ENCODE results near the gene OR51B5.
"Not testable (repeated sequence)": the region's sequence is repeated elsewhere in the genome, so short reads cannot be mapped to it uniquely, and the experiment has no call there.

OR51B5 gene

GRCh38 chr11:5324197-5324596, 19.1 kb downstream of the OR51B5 start, which contains the start of gene OR51B2:
OR51B2 (minus strand) TSS chr11:5324297; CDS start chr11:5324297, 0 bp downstream.
- Histone ChIP-seq H3K9me3 (ENCODE audit: insufficient read depth, low read depth, low read length) (no peaks in the 10 kb centered on the region), H3K9ac (ENCODE audit: low read depth, low read length) (no peak within 1 kb of the TSS), H3K4me3 (ENCODE audit: low read length) (no peak within 1 kb of the TSS), H3K4me1 (ENCODE audit: insufficient read depth, low read length) (no peaks in the 10 kb centered on the region), H3K27me3 (ENCODE audit: insufficient read depth, low read length) (no peaks in the 10 kb centered on the region), H3K27ac (ENCODE audit: low read depth, low read length) (no peak within 1 kb of the TSS), H3K36me3 (ENCODE audit: insufficient read depth, low read length) (no peaks in the 10 kb centered on the region)
- WGBS, result 98% methylated on average over 1 of the region's 3 CpGs

- H3K9ac ChIP-seq (ENCODE audit: low read depth, low read length), result no peak overlapping the region
- no peaks in the 10 kb centered on the region for H3K36me3 ChIP-seq (ENCODE audit: insufficient read depth, low read length)
- H3K4me1 ChIP-seq (ENCODE audit: insufficient read depth, low read length), result no peaks in the 10 kb centered on the region
- no peaks in the 10 kb centered on the region for H3K9me3 ChIP-seq (ENCODE audit: insufficient read depth, low read depth, low read length)
- WGBS, result 94% methylated on average over 4 of the region's 5 CpGs
- H3K27me3 ChIP-seq (ENCODE audit: insufficient read depth, low read length), result no peaks in the 10 kb centered on the region
- no peak overlapping the region for H3K4me3 ChIP-seq (ENCODE audit: low read length)
- no peak overlapping the region for H3K27ac ChIP-seq (ENCODE audit: low read depth, low read length)
Observed at GRCh38 chr11:5317292-5317691, 26.0 kb downstream of the OR51B5 start.

GRCh38 chr11:5313326-5314023, 29.8 kb downstream of the OR51B5 start:
- not testable (repeated sequence) for H3K27ac ChIP-seq (ENCODE audit: low read depth, low read length); H3K4me1 ChIP-seq (ENCODE audit: insufficient read depth, low read length); H3K9ac ChIP-seq (ENCODE audit: low read depth, low read length); H3K4me3 ChIP-seq (ENCODE audit: low read length); H3K27me3 ChIP-seq (ENCODE audit: insufficient read depth, low read length); H3K9me3 ChIP-seq (ENCODE audit: insufficient read depth, low read depth, low read length); H3K36me3 ChIP-seq (ENCODE audit: insufficient read depth, low read length)
- 78% methylated on average over 2 of the region's 3 CpGs for WGBS

GRCh38 chr11:5310423-5310822, 32.9 kb downstream of the OR51B5 start:
- H3K9me3 ChIP-seq (ENCODE audit: insufficient read depth, low read depth, low read length), result no peaks in the 10 kb centered on the region
- H3K9ac ChIP-seq (ENCODE audit: low read depth, low read length), result no peak overlapping the region
- no CpG with 5 or more reads among the region's 1 CpG for WGBS
- no peak overlapping the region for H3K27ac ChIP-seq (ENCODE audit: low read depth, low read length)
- no peak overlapping the region for H3K4me3 ChIP-seq (ENCODE audit: low read length)
- no peaks in the 10 kb centered on the region for H3K36me3 ChIP-seq (ENCODE audit: insufficient read depth, low read length)
- H3K27me3 ChIP-seq (ENCODE audit: insufficient read depth, low read length), result no peaks in the 10 kb centered on the region
- H3K4me1 ChIP-seq (ENCODE audit: insufficient read depth, low read length), result no peaks in the 10 kb centered on the region

DNA sequence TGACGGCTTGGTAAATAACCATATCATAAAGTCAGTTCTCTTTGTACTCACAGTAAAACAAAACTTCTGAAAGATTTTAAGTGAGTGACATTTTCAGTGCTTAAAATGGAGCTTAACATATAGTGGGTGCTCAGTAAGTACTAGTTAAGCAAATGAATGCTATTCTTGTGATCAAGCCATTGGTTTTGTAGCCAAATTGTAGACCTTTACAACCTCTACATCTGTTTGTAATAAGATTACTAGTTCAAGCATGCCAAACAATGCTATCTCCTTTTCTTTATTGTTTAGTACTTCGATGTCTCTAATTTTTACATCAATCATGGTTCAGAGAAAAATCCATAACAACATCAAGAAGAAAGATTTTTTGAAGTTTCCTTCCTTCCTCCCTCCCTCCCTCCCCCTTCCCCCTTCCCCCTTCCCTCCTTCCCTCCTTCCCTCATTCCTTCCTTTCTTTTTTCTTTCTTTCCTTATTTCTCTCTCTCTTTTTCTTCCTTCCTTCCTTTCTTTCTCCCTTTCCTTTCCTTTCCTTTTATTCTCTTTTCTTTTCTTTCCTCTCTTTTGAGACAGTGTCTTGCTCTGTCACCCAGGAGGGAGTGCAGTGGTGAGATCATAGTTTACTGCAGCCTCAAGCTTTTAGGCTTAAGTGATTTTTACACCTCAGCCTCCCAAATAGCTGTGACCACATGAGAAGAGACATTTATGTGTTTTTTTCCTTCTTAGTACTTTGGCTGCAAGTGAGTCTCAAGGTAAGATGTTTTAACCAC, 35.9 kb downstream of the OR51B5 start:
- no peaks in the 10 kb centered on the region for H3K4me1 ChIP-seq (ENCODE audit: insufficient read depth, low read length)
- no peaks in the 10 kb centered on the region for H3K36me3 ChIP-seq (ENCODE audit: insufficient read depth, low read length)
- H3K9me3 ChIP-seq (ENCODE audit: insufficient read depth, low read depth, low read length), result no peaks in the 10 kb centered on the region
- H3K27ac ChIP-seq (ENCODE audit: low read depth, low read length), result no peak overlapping the region
- no peak overlapping the region for H3K9ac ChIP-seq (ENCODE audit: low read depth, low read length)
- H3K27me3 ChIP-seq (ENCODE audit: insufficient read depth, low read length), result no peaks in the 10 kb centered on the region
- H3K4me3 ChIP-seq (ENCODE audit: low read length), result no peak overlapping the region
- 92% methylated on average over 2 of the region's 2 CpGs for WGBS

- no peak overlapping the region for H3K9ac ChIP-seq (ENCODE audit: low read depth, low read length)
- no peak overlapping the region for H3K4me3 ChIP-seq (ENCODE audit: low read length)
- 100% methylated on average over 1 of the region's 1 CpG for WGBS
- no peaks in the 10 kb centered on the region for H3K9me3 ChIP-seq (ENCODE audit: insufficient read depth, low read depth, low read length)
- no peak overlapping the region for H3K27ac ChIP-seq (ENCODE audit: low read depth, low read length)
- no peaks in the 10 kb centered on the region for H3K27me3 ChIP-seq (ENCODE audit: insufficient read depth, low read length)
- H3K36me3 ChIP-seq (ENCODE audit: insufficient read depth, low read length), result no peaks in the 10 kb centered on the region
- H3K4me1 ChIP-seq (ENCODE audit: insufficient read depth, low read length), result no peaks in the 10 kb centered on the region
Observed at GRCh38 chr11:5304046-5304445, 39.3 kb downstream of the OR51B5 start.

GRCh38 chr11:5303626-5304025, 39.7 kb downstream of the OR51B5 start:
- Histone ChIP-seq H3K9ac (ENCODE audit: low read depth, low read length) (no peak overlapping the region), H3K4me1 (ENCODE audit: insufficient read depth, low read length) (no peaks in the 10 kb centered on the region), H3K27ac (ENCODE audit: low read depth, low read length) (no peak overlapping the region), H3K36me3 (ENCODE audit: insufficient read depth, low read length) (no peaks in the 10 kb centered on the region), H3K4me3 (ENCODE audit: low read length) (no peak overlapping the region), H3K9me3 (ENCODE audit: insufficient read depth, low read depth, low read length) (no peaks in the 10 kb centered on the region), H3K27me3 (ENCODE audit: insufficient read depth, low read length) (no peaks in the 10 kb centered on the region)
- WGBS, result 93% methylated on average over 4 of the region's 5 CpGs

DNA sequence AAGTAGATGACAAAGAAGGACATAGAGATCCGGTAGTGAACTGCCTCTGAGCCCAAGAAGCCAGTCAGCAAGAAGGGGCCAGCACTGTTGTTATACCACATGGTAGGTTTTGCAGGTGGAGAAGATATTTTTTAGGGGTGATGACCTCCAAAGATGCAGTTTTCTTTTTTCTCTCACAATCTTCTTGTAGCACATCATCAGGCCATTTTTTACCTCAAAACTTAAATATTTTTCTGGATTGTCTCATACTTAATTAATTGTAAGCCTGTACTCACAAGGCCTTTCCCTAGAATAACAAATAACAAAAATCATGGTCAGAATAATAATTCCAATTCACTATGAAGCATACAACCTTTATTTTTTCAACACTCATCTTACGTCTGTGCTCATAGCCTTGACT, 41.5 kb downstream of the OR51B5 start, which contains the start of gene OR51B4:
OR51B4 (minus strand) TSS at position 101 of the 400 bp plus-strand sequence; CDS start at position 101, 0 bp downstream.
- H3K36me3 ChIP-seq (ENCODE audit: insufficient read depth, low read length), result no peaks in the 10 kb centered on the region
- 95% methylated on average over 2 of the region's 2 CpGs for WGBS

GRCh38 chr11:5300251-5300650, 43.1 kb downstream of the OR51B5 start:
- H3K27ac ChIP-seq (ENCODE audit: low read depth, low read length), result no peak overlapping the region
- H3K9me3 ChIP-seq (ENCODE audit: insufficient read depth, low read depth, low read length), result no peaks in the 10 kb centered on the region
- H3K9ac ChIP-seq (ENCODE audit: low read depth, low read length), result no peak overlapping the region
- WGBS, result 93% methylated on average over 3 of the region's 3 CpGs
- H3K4me3 ChIP-seq (ENCODE audit: low read length), result no peak overlapping the region
- H3K4me1 ChIP-seq (ENCODE audit: insufficient read depth, low read length), result no peaks in the 10 kb centered on the region
- no peaks in the 10 kb centered on the region for H3K36me3 ChIP-seq (ENCODE audit: insufficient read depth, low read length)
- no peaks in the 10 kb centered on the region for H3K27me3 ChIP-seq (ENCODE audit: insufficient read depth, low read length)

More for the DNA sequence above, 41.5 kb downstream of the OR51B5 start, which contains the start of gene OR51B4:
- Histone ChIP-seq H3K9me3 (ENCODE audit: insufficient read depth, low read depth, low read length) (no peaks in the 10 kb centered on the region), H3K4me1 (ENCODE audit: insufficient read depth, low read length) (no peaks in the 10 kb centered on the region), H3K27me3 (ENCODE audit: insufficient read depth, low read length) (no peaks in the 10 kb centered on the region), H3K4me3 (ENCODE audit: low read length) (no peak within 1 kb of the TSS), H3K27ac (ENCODE audit: low read depth, low read length) (no peak within 1 kb of the TSS), H3K9ac (ENCODE audit: low read depth, low read length) (no peak within 1 kb of the TSS)

GRCh38 chr11:5298451-5298850, 44.9 kb downstream of the OR51B5 start:
- Histone ChIP-seq H3K4me1 (ENCODE audit: insufficient read depth, low read length) (no peaks in the 10 kb centered on the region), H3K4me3 (ENCODE audit: low read length) (no peak overlapping the region), H3K9me3 (ENCODE audit: insufficient read depth, low read depth, low read length) (no peaks in the 10 kb centered on the region), H3K36me3 (ENCODE audit: insufficient read depth, low read length) (no peaks in the 10 kb centered on the region), H3K27me3 (ENCODE audit: insufficient read depth, low read length) (no peaks in the 10 kb centered on the region), H3K27ac (ENCODE audit: low read depth, low read length) (no peak overlapping the region), H3K9ac (ENCODE audit: low read depth, low read length) (no peak overlapping the region)
- 91% methylated on average over 1 of the region's 1 CpG for WGBS

DNA sequence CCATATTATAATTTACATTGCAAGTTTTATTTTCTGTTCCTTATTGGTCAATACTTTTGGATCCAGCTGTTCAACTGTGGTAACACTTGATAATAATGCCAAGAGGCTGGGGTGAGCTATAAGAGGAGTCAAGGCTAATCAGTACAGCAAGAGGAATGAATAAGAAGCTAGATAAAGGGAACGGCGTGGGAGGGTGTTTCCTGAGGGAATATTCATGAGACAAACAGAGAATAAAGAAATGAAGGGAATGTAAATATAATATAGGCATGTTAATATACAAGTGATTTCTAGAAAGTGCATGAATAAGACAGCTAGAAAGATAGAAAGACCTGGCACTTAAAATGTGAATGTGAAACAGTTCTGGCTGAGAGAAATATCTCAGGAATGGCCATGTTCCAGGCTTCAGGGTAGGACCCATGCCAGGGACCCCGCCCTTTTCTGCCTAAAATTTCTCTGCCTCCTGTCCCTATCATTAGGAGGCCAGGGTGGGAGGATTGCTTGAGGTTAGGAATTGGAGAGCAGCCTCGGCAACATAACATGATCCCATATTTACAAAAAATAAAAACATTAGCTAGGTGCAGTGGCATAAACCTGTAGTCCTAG, 45.5 kb downstream of the OR51B5 start:
- H3K36me3 ChIP-seq (ENCODE audit: insufficient read depth, low read length), result no peaks in the 10 kb centered on the region
- 86% methylated on average over 3 of the region's 4 CpGs for WGBS
- H3K27ac ChIP-seq (ENCODE audit: low read depth, low read length), result no peak overlapping the region
- H3K27me3 ChIP-seq (ENCODE audit: insufficient read depth, low read length), result no peaks in the 10 kb centered on the region
- H3K4me3 ChIP-seq (ENCODE audit: low read length), result no peak overlapping the region
- no peak overlapping the region for H3K9ac ChIP-seq (ENCODE audit: low read depth, low read length)
- H3K9me3 ChIP-seq (ENCODE audit: insufficient read depth, low read depth, low read length), result no peaks in the 10 kb centered on the region
- no peaks in the 10 kb centered on the region for H3K4me1 ChIP-seq (ENCODE audit: insufficient read depth, low read length)

Measured in HUES64 (cell line).